GM12878 (cell line): ENCODE measurements around the gene FGF2. TPM values are rescaled to one million over a fixed set of nuclear protein-coding genes. Genes with fewer than 3 reads are reported as not detected.

Experiments
- ATAC-seq: fragments of 200-7000 bp; cut with Tn5 transposase; 3 replicates; pipeline ENCODE4 v1.9.1; 2020; ENCODE audit warnings: mild to moderate bottlenecking, moderate library complexity
- BruUV-seq: library from RNA; stranded (reverse); fragments of 400-500 nt; replicated peaks from 2 replicates; lab custom pipeline; 2021; lab: Mats Ljungman, UMichigan
- CTCF ChIA-PET: fragments of 300-600 bp; sonication (Branson Sonifier 250); formaldehyde crosslinking; extraction: SDS; loops from one replicate; lab custom pipeline; 2021; ENCODE audit warnings: inconsistent platforms; lab: Yijun Ruan, JAX
- POLR2A ChIA-PET: fragments of 350-600 bp; formaldehyde crosslinking; extraction: SDS; loops from one replicate; lab custom pipeline; 2021; ENCODE audit warnings: inconsistent platforms; lab: Charles Lee
- RAD21 ChIA-PET: fragments of 300-600 bp; sonication (Branson Sonifier 250); formaldehyde crosslinking; loops from one replicate; lab custom pipeline; 2023; ENCODE audit warnings: antibody characterized with exemption; ENCODE audit not compliant: unreplicated experiment; lab: Charles Lee
- SMC1A ChIA-PET: fragments of 300-600 bp; sonication (Branson Sonifier 250); formaldehyde crosslinking; loops from one replicate; lab custom pipeline; 2023; ENCODE audit not compliant: unreplicated experiment, uncharacterized antibody; lab: Charles Lee
- DNase-seq: peaks from one replicate; pipeline ENCODE4 v3.0.0-alpha.2; 2011; ENCODE audit warnings: low read depth, low spot score
- FAIRE-seq: peaks from 3 replicates; lab custom pipeline; 2011; peaks lifted over from hg19 to GRCh38; lab: Jason Lieb, UNC
- H2AFZ ChIP-seq: 2 replicates; pipeline ENCODE4 v1.6.0; 2011; ENCODE audit warnings: low read depth, low read length, control low read depth; ENCODE audit not compliant: control insufficient read depth
- H3K27ac ChIP-seq: 2 replicates; pipeline ENCODE4 v1.5.1; 2011; ENCODE audit warnings: control low read depth; ENCODE audit not compliant: control insufficient read depth, insufficient read depth
- H3K27me3 ChIP-seq, 2 experiments: replicated peaks in 1 of 2; 2 replicates each; pipeline versions ENCODE4 v1.6.0 to v1.6.1; 2011; ENCODE audit warnings: low read length in 1 of 2; ENCODE audit not compliant: control insufficient read depth in 2 of 2, insufficient read depth in 2 of 2
- H3K36me3 ChIP-seq, 2 experiments: 2 replicates each; pipeline ENCODE4 v1.5.1; 2011; ENCODE audit warnings: low read length in 1 of 2; ENCODE audit not compliant: control insufficient read depth in 2 of 2, insufficient read depth in 2 of 2
- H3K4me1 ChIP-seq: 2 replicates; pipeline ENCODE4 v1.6.1; 2011; ENCODE audit warnings: mild to moderate bottlenecking, low read length, moderate library complexity, mixed read lengths; ENCODE audit not compliant: control insufficient read depth, insufficient read depth
- H3K4me2 ChIP-seq: 2 replicates; pipeline ENCODE4 v1.6.0; 2011; ENCODE audit warnings: control low read depth; ENCODE audit not compliant: control insufficient read depth, insufficient read depth
- H3K4me3 ChIP-seq: fragments of 200-600 bp; sonication (generic); 2 replicates; pipeline ENCODE4 v1.5.1; 2016
- H3K79me2 ChIP-seq: 2 replicates; pipeline ENCODE4 v1.6.0; 2011; ENCODE audit warnings: low read length; ENCODE audit not compliant: control insufficient read depth, insufficient read depth
- H3K9ac ChIP-seq: 2 replicates; pipeline ENCODE4 v1.8.0; 2011; ENCODE audit warnings: low read length, control low read depth, mixed read lengths; ENCODE audit not compliant: control insufficient read depth, insufficient read depth
- H3K9me3 ChIP-seq: replicated peaks from 3 replicates; pipeline ENCODE4 v1.5.1; 2011; ENCODE audit warnings: mild to moderate bottlenecking, low read length; ENCODE audit not compliant: control insufficient read depth, insufficient read depth
- H4K20me1 ChIP-seq: 2 replicates; pipeline ENCODE4 v1.6.0; 2011; ENCODE audit not compliant: control insufficient read depth, insufficient read depth
- CEBPZ ChIP-seq: fragments of 150-350 bp; IDR thresholded peaks from 2 replicates; pipeline ENCODE4 v1.6.1; 2016; ENCODE audit warnings: low read depth, low read length
- NKRF ChIP-seq: fragments of 450-650 bp; conservative IDR thresholded peaks from 2 replicates; pipeline ENCODE4 v1.6.1; 2017; ENCODE audit warnings: mild to moderate bottlenecking, moderate library complexity
- REST ChIP-seq: IDR thresholded peaks from 2 replicates; pipeline ENCODE4 v1.6.1; 2012; ENCODE audit warnings: mild to moderate bottlenecking, low read depth, low read length
- WGBS: methylation state at CpG from one replicate; pipeline ENCODE4 v1.1.6; 2016; ENCODE audit warnings: low lambda C conversion rate; ENCODE audit not compliant: insufficient replicate concordance, insufficient coverage; ENCODE audit errors: missing lambda C conversion rate; 5-methylcytosine and 5-hydroxymethylcytosine counted together
- in situ Hi-C: fragments of 300-500 bp; cut with MboI; formaldehyde crosslinking; loops from 9 replicates; pipeline ENCODE4 v1.14.3; 2018; ENCODE audit warnings: mixed read lengths
- intact Hi-C: fragments of 100-400 bp; cut with micrococcal nuclease; formaldehyde crosslinking; loops from one replicate; pipeline ENCODE4 v1.14.2; 2022; ENCODE audit not compliant: unreplicated experiment
- polyA plus RNA-seq, 11 experiments: library from polyadenylated mRNA; depleted of rRNA in 4 of 11; unstranded in 6 of 11; stranded (reverse) in 5 of 11; fragments of >200 nt; fragmentation: Nextera tagmentation in 4 of 11; fragmentation: Illumina TruSeq in 1 of 11; extraction: Ambion mirVana in 4 of 11; extraction: Trizol in 1 of 11; gene quantifications; 1 replicate in 1 of 11; 2 replicates in 10 of 11; pipeline versions ENCODE4 v1.2.1 to v1.2.3, GENCODE V29; 2011 to 2016; ENCODE audit warnings: inconsistent platforms in 2 of 11, missing spikeins in 2 of 11, low read depth in 1 of 11
- total RNA-seq, 4 experiments: library from RNA; depleted of rRNA in 3 of 4; stranded (reverse); fragments of >200 nt in 3 of 4; fragmentation: Illumina TruSeq in 1 of 4; extraction: Trizol in 1 of 4; gene quantifications; 2 replicates each; pipeline versions ENCODE4 v1.2.1 to v1.2.3, GENCODE V29; 2013 to 2021

Gene FGF2
- total and polyA plus RNA-seq, 10 of the 15 experiments (the other 5 are each of a cell fraction or from before 2014, with no cell fraction given): 0.13 to 1.7 (median 0.25) TPM

GRCh38 chr4:122873821-122874593, 47.4 kb downstream of the FGF2 start:
- Histone ChIP-seq H3K79me2 (no peaks in the 10 kb centered on the region), H3K27ac (no peak overlapping the region), H3K36me3 (no peaks in the 10 kb centered on the region), H4K20me1 (no peaks in the 10 kb centered on the region), H3K4me3 (no peak overlapping the region), H3K9me3 (no peaks in the 10 kb centered on the region), H3K9ac (no peak overlapping the region), H3K4me1 (no peaks in the 10 kb centered on the region), H3K4me2 (no peak overlapping the region), H2AFZ (no peak overlapping the region), H3K27me3 (no peaks in the 10 kb centered on the region; a peak in 1 of 4 replicates)
- TF ChIP-seq NKRF: no peak
- intact Hi-C loops: no loop called here
- CTCF ChIA-PET: interaction anchor here (1.4 kb wide), 1 partner anchor 119 kb away, joined by 3 read pairs; no protein-coding TSS in a partner anchor
- no TSS peak for BruUV-seq
- RAD21 ChIA-PET: interaction anchor here (0.9 kb wide), 1 partner anchor 116 kb away, joined by 3 read pairs; no protein-coding TSS in a partner anchor
- DNase-seq (no peak), FAIRE-seq (no peak), ATAC-seq (no peak)
- in situ Hi-C loops: no loop called here
- POLR2A ChIA-PET: interaction anchor here (0.6 kb wide), 2 partner anchors 17 to 54 kb away, joined by 3 to 7 read pairs; no protein-coding TSS in a partner anchor
- WGBS: 50% methylated on average over 4 of the region's 4 CpGs
- SMC1A ChIA-PET: interaction anchor here (0.7 kb wide), 1 partner anchor 18 kb away, joined by 3 read pairs; no protein-coding TSS in a partner anchor

GRCh38 chr4:122875949-122876348, 49.3 kb downstream of the FGF2 start:
- Histone ChIP-seq H3K4me3 (no peak overlapping the region), H2AFZ (no peak overlapping the region), H3K9me3 (peaks cover 3% of the 10 kb centered on the region; the same call in 1 of the 3 replicates), H3K9ac (no peak overlapping the region), H4K20me1 (no peaks in the 10 kb centered on the region), H3K79me2 (no peaks in the 10 kb centered on the region), H3K36me3 (no peaks in the 10 kb centered on the region), H3K4me1 (no peaks in the 10 kb centered on the region), H3K27ac (no peak overlapping the region), H3K4me2 (no peak overlapping the region), H3K27me3 (no peaks in the 10 kb centered on the region; a peak in 1 of 4 replicates)
- in situ Hi-C loops (no loop called here), intact Hi-C loops (no loop called here)
- SMC1A ChIA-PET: interaction anchor here (0.6 kb wide), 1 partner anchor 807 kb away, joined by 3 read pairs; no protein-coding TSS in a partner anchor
- POLR2A ChIA-PET: no interaction called here
- BruUV-seq: no TSS peak
- no peak for ATAC-seq
- RAD21 ChIA-PET: no interaction called here
- CTCF ChIA-PET: no interaction called here
- DNase-seq: no peak
- no peak for FAIRE-seq
- 84% methylated on average over 5 of the region's 5 CpGs for WGBS
- TF ChIP-seq REST: no peak
- no peak for TF ChIP-seq CEBPZ
